HG02678 (cell line): ENCODE data around the gene ZNF787.
"Not testable (repeated sequence)": the region's sequence is repeated elsewhere in the genome, so short reads cannot be mapped to it uniquely, and the experiment has no call there.

Source experiments
- ATAC-seq: cut with Tn5 transposase; IDR thresholded peaks from one replicate; pipeline ENCODE4 v1.9.1; 2021; ENCODE audit warnings: mild to moderate bottlenecking, moderate library complexity; ENCODE audit not compliant: unreplicated experiment

ZNF787 gene

DNA sequence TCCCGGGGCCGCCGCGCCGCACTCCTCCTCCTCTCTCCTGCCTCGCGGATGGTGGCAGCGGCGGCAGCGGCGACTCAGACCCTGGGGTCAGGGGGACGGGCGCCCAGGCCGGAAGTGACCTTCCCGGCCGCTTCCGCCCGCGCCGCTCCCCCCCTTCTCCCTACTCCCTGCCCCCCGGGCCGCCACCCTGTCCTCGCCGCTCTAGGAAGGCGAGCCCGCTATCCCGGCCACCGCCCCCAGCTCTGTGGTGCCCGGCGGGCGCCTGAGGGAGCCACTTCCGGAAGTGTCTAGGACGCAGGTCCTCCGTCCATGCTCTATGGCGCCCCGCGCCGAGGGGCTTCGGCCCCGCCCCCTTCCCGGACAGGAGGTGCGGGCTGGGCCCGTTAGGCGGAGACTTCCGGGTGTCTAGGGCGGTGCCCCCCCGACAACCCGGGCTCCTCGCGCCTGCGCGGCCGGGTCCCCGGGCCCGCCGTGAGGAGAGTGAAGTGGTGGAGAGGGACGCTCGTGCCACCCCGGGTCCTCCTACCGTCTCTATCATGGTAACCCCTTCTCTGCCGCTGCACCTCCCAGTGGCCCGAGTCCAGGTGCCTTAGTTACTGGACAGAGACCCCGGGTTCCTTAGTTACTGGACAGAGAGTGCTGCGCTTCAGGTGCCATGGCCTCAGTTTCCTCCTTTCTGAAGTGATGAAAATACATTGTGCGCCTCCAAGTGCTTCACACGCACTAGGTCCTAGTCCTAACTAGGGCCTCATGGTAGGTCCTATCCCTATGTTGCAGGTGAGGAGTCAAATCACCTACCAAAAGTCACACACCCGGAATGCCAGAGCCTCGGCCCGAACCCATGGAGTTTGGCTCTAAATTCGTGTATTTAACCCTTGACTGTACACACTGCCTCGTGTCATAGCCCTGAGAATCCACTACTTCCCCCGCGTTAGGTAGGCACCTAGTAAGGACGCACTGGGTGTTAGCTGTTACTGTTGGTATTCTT lies at the start of gene ZNF787:
Gene ZNF787, minus strand, starts transcription at position 116 of the 988 bp plus-strand sequence. CDS start 18,078 bp downstream, outside the sequence.
- peak; percentile 86 for ATAC-seq

DNA sequence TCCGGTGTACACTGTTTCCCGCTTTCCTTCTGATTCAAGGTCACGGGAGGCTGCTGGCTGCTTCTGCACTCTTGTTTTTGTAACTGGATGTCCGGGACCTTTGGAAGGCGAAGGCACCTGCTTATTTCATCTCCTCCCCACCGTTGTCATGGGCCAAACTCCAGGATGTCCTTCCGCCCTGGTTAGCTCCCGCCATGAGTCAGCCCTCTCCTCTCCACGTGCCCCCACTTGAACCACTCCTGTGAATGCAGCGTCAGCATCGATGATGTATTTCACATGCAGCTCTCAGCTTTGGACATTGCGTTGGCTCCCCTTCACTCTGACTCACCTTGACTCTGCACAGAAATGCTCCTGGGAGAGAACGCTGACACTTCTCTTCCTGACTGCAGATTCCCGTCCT lies 49.2 kb upstream of the ZNF787 start:
- no peak for ATAC-seq

GRCh38 chr19:56167064-56167578 lies 46.0 kb upstream of the ZNF787 start:
- ATAC-seq = no peak

DNA sequence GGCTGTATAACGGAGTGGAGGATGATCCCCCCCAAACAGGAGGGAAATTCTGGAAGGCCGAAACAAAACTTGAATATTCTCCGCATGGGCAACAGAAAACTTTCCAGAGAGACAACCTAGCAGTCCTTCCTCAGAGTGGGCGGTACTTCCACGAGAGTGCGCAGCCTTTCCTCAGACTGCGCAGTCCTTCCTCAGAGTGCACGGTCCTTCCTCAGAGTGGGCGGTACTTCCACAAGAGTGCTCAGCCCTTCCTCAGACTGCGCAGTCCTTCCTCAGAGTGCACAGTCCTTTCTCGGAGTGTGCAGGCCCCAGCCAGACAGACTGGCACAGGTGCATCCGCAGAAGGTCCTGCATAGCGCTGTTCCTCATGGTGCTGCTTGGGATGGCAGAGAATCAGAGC lies 42.0 kb upstream of the ZNF787 start:
- no peak for ATAC-seq

GRCh38 chr19:56162258-56162657 lies 41.2 kb upstream of the ZNF787 start:
- ATAC-seq = no peak

DNA sequence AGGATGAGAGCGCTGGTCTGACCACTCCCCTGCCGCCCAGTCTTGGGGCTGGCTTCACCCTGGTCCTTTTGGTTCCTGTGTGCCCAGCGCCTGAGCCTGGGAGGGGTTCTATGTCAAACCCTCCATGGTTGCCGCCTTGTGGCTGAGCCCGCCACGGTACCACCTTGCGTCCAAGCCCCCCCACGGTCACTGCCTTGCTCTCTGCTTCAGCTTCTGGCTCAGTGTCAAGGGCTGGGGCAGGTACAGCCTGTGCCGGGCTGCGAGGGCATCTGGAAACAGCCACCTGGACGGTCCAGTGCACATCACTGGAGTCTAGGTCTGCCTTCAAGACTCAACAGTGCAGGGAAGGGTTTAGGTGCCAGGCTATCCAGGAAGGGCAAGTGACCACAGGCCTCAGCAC lies 40.4 kb upstream of the ZNF787 start:
- ATAC-seq = no peak

DNA sequence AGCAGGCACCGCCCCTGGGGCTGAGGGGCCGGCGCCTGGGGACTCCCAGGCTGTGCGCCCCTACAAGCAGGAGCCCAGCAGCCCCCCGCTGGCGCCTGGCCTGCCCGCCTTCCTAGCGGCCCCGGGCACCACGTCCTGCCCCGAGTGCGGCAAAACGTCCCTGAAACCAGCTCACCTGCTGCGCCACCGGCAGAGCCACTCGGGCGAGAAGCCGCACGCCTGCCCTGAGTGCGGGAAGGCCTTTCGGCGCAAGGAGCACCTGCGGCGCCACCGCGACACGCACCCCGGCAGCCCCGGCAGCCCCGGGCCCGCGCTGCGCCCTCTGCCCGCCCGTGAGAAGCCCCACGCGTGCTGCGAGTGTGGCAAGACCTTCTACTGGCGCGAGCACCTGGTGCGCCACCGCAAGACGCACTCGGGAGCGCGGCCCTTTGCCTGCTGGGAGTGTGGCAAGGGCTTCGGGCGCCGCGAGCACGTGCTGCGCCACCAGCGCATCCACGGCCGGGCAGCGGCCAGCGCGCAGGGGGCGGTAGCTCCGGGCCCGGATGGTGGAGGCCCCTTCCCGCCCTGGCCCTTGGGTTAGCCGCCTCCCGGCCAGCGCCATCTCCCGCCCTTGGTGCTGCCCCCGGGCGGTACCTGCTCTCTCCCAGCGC lies 38.7 kb upstream of the ZNF787 start:
- ATAC-seq = no peak

GRCh38 chr19:56159009-56159559 lies 38.0 kb upstream of the ZNF787 start:
- ATAC-seq = no peak

DNA sequence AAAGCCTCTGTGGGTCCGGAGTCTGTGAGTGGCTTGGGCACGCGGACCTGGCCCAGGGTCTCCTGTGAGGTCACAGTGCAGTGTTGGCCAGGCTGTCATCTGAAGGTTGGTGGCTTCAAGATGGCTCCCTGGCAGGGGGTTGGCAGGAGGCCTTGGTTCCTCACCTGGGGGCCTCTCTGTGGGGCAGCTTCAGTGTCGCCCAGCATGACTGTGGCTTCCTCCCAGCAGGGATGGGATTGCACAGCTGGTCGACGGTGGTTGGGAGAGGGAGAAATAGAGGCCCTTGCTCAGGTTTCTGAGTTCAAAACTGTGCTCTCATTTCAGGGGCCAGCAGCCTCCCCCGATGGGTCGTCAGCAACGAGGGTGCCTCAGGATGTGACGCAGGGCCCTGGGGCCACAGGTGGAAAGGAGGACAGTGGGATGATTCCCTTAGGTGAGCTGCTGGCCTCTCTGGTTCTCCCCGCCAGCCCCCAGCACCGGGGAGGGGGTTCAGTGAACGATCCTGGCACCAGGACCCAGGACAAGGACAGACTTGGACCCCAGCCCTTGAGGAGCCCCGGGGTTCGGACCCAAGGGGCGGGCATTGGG lies 37.2 kb upstream of the ZNF787 start:
- ATAC-seq = no peak

DNA sequence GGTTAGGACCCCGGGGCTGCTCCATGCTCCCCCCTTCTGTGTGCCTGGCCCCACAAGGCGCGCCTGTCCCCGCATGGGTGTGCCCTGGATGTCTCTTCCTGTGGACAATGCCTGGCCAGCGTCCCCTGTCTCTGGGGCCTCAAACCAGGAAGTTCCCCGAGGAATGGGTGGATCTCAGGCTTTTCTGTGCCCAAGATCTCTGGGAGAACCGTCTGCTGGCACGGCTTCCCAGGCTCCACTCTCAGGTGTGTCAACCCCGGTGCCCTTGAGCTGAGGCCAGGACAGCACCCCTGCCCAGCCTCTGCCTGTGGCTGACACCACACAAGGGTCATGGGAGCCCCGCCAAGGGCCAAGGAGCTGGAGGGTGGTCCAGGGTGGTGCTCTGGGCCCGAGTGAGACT lies 35.7 kb upstream of the ZNF787 start:
- no peak for ATAC-seq

DNA sequence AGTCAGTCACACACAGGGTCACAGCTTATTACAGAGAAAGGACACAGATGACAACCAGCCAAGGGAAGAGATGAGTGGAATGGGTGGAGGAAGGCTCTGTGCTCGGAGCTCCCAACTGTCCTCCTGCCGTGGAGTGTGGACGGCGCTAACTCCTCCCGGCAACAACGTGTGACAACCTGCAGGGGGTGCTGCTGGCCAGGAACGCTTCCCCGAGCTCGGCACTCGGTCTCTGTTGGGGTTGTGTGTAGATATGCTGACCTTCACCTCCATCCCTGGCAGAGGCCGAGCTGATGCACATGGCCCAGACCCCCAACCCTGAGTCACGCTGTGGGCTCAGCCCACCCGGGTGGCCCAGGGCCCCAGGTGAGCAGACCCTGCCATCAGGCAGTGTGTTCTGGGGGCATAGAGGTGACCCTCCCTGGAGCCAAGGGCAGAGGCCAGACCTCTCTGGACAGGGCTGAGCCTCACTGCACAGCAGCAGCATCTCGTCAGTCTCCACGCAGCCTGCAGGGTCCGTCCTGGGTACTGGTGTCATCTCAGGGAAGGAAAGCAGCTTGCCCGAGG lies 34.1 kb upstream of the ZNF787 start:
- no peak for ATAC-seq

GRCh38 chr19:56153507-56153906 lies 32.4 kb upstream of the ZNF787 start:
- ATAC-seq = no peak

GRCh38 chr19:56152644-56153043 lies 31.5 kb upstream of the ZNF787 start:
- ATAC-seq = no peak

DNA sequence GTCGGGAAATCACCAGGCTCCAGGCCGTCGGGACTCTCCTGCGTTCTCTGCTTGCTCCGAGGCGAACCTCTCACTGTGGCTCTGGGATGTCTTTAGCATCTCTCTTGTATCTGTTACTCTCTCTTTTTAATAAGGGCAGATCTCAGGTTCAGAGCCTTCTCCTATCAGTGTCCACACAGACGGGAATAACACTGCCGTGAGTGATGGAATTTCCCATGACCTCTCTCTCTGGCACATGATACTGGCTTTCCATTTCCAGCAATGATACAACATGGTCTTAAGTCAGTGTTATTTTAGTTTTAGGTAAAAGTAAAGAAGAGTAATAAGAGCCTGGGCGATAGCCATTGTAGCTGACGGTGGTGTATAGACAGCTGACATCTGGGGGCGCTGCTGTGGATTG lies 29.3 kb upstream of the ZNF787 start:
- ATAC-seq = no peak

DNA sequence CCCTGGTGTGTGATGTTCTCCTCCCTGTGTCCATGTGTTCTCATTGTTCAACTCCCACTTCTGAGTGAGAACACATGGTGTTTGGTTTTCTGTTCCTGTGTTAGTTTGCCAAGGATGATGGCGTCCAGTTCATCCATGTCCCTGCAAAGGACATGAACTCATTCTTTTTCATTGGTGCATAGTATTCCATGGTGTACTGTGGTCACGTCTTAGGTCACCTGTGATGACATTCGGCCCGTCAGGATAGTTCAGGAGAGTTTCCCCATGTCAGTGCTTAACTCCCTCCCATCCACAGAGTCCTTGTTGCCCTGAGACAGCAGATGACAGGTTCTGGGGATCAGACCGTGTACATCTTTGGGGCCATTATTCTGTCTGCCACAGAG lies 28.6 kb upstream of the ZNF787 start:
- ATAC-seq = no peak

DNA sequence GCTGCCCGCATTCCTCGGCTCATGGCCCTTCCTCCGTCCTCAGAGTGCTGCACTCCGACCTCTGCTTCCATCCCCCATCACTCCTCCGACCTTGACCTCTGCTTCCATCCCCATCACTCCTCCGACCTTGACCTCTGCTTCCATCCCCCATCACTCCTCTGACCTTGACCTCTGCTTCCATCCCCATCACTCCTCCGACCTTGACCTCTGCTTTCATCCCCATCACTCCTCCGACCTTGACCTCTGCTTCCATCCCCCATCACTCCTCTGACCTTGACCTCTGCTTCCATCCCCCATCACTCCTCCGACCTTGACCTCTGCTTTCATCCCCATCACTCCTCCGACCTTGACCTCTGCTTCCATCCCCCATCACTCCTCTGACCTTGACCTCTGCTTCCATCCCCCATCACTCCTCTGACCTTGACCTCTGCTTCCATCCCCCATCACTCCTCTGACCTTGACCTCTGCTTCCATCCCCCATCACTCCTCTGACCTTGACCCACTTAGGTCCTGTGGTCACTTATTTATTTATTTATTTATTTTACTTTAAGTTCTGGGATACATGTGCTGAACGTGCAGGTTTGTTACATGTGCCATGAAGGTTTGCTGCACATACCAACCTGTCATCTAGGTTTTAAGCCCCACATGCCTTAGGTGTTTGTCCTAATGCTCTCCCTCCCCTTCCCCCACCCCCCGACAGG lies 28.0 kb upstream of the ZNF787 start:
- not testable (repeated sequence) for ATAC-seq

DNA sequence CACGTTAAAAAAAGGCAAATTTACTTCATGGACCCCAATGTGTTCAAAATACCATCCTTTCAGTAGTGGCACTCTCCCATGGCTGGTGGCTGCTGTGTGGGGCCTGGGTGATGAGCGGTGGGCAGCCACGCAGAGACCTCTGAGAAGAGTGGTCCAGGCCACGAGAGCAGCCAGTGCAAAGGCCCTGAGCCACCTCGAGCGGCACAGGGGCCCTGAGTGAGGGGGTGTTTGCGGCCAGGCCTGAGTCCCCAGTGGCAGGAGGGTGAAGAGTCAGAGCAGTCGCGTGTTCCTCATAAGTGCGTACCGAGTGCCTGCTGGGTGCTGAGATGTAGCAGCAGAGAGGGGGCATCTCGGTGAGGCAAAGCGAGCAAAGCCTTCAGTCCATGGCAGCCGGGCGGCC lies 27.0 kb upstream of the ZNF787 start:
- ATAC-seq = no peak

- ATAC-seq = no peak
Measured at GRCh38 chr19:56147307-56147706, 26.2 kb upstream of the ZNF787 start.

DNA sequence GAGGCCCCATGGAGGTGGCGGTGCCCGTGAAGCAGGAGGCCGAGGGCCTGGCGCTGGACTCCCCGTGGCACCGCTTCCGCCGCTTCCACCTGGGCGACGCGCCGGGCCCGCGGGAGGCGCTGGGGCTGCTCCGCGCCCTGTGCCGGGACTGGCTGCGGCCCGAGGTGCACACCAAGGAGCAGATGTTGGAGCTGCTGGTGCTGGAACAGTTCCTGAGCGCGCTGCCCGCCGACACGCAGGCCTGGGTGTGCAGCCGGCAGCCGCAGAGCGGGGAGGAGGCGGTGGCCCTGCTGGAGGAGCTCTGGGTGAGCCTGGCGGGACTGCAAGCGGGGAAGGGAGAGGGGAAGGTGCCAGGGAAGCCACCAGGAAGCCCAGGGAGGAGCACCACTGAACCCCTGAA lies 25.8 kb upstream of the ZNF787 start:
- ATAC-seq = no peak

DNA sequence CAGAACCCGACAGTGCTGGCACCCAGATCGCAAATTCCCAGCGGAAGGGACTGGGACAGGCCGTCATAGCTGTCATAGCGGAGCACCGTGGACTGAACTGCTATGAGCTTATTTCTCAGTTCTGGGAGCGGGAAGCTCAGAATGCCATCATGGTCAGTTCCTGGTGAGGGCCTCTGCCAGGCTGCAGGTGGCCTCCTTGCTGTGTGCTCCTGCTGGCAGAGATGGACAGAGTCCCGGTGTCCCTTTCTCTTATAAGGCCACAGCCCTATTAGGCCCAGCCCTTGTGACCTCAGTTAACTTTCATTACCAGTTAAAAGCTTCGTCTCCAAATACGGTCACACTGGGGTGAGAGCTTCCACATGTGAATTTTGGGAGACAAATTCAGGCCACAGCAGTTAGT lies 24.6 kb upstream of the ZNF787 start:
- ATAC-seq = no peak
